GM23338 (cell line): ENCODE data around the gene SLC35G2. TPM values are rescaled to one million over a fixed set of nuclear protein-coding genes. Genes with fewer than 3 reads are reported as not detected.

ENCODE experiments used
- ATAC-seq: fragments of 200-7000 bp; cut with Tn5 transposase; 3 replicates; pipeline ENCODE4 v1.9.1; 2020
- DNase-seq: peaks from one replicate; pipeline ENCODE4 v3.0.0-alpha.2; 2015; ENCODE audit warnings: low spot score
- H2AFZ ChIP-seq: fragments of 200-600 bp; sonication (generic); 2 replicates; pipeline ENCODE4 v1.8.0; 2016; ENCODE audit warnings: antibody characterized with exemption, mild to moderate bottlenecking, moderate library complexity
- H3F3A ChIP-seq: fragments of 200-600 bp; sonication (generic); replicated peaks from 2 replicates; pipeline ENCODE4 v1.8.0; 2017; ENCODE audit warnings: antibody characterized with exemption, mixed run types, low read depth
- H3K27ac ChIP-seq: fragments of 200-600 bp; sonication (generic); 2 replicates; pipeline ENCODE4 v1.6.1; 2016; ENCODE audit warnings: low read depth
- H3K27me3 ChIP-seq: fragments of 200-600 bp; sonication (generic); 2 replicates; pipeline ENCODE4 v1.8.0; 2016; ENCODE audit warnings: mild to moderate bottlenecking, mixed run types, moderate library complexity; ENCODE audit not compliant: insufficient read depth
- H3K36me3 ChIP-seq: fragments of 200-600 bp; sonication (generic); 2 replicates; pipeline ENCODE4 v1.8.0; 2016; ENCODE audit warnings: mild to moderate bottlenecking; ENCODE audit not compliant: insufficient read depth
- H3K4me1 ChIP-seq: fragments of 200-600 bp; sonication (generic); 2 replicates; pipeline ENCODE4 v1.8.0; 2016; ENCODE audit warnings: mild to moderate bottlenecking, moderate library complexity; ENCODE audit not compliant: insufficient read depth
- H3K4me2 ChIP-seq: fragments of 200-600 bp; sonication (generic); 2 replicates; pipeline ENCODE4 v1.7.1; 2017; ENCODE audit warnings: mixed run types
- H3K4me3 ChIP-seq: fragments of 200-600 bp; sonication (generic); 2 replicates; pipeline ENCODE4 v1.6.1; 2016; ENCODE audit warnings: mixed run types
- H3K79me2 ChIP-seq: fragments of 200-600 bp; sonication (generic); replicated peaks from 2 replicates; pipeline ENCODE4 v1.8.0; 2017; ENCODE audit warnings: mild to moderate bottlenecking; ENCODE audit not compliant: insufficient read depth
- H3K9me2 ChIP-seq: fragments of 200-600 bp; sonication (generic); 2 replicates; pipeline ENCODE4 v1.8.0; 2017; ENCODE audit not compliant: insufficient read depth
- H4K20me1 ChIP-seq: fragments of 200-600 bp; sonication (generic); replicated peaks from 2 replicates; pipeline ENCODE4 v1.8.0; 2017; ENCODE audit warnings: mild to moderate bottlenecking; ENCODE audit not compliant: insufficient read depth
- H3K27ac Mint-ChIP-seq: 2 replicates; pipeline ENCODE4 v1.8.0; 2020; ENCODE audit warnings: inconsistent platforms, mild to moderate bottlenecking, moderate library complexity, mixed read lengths
- H3K27me3 Mint-ChIP-seq: 3 replicates; pipeline ENCODE4 v1.8.0; 2022; ENCODE audit warnings: low read depth, mild to moderate bottlenecking, moderate library complexity, mixed read lengths, inconsistent platforms; ENCODE audit not compliant: insufficient read depth, poor library complexity
- H3K36me3 Mint-ChIP-seq: 3 replicates; pipeline ENCODE4 v1.8.0; 2021; ENCODE audit warnings: low read depth, mild to moderate bottlenecking, inconsistent platforms, moderate library complexity, mixed read lengths
- H3K4me1 Mint-ChIP-seq: 3 replicates; pipeline ENCODE4 v1.8.0; 2020; ENCODE audit warnings: mild to moderate bottlenecking, inconsistent platforms, mixed read lengths
- H3K4me3 Mint-ChIP-seq: 3 replicates; pipeline ENCODE4 v1.8.0; 2021; ENCODE audit warnings: moderate library complexity, mild to moderate bottlenecking, inconsistent platforms, mixed read lengths
- H3K9me3 Mint-ChIP-seq: 3 replicates; pipeline ENCODE4 v1.8.0; 2020; ENCODE audit warnings: moderate library complexity, mild to moderate bottlenecking, inconsistent platforms, mixed read lengths
- CREB1 ChIP-seq: fragments of 250-450 bp; sonication (Bioruptor Pico); IDR thresholded peaks from 2 replicates; pipeline ENCODE4 v1.5.0; 2020; ENCODE audit warnings: low read depth, mild to moderate bottlenecking, moderate library complexity
- EZH2 ChIP-seq: fragments of 200-600 bp; sonication (generic); IDR thresholded peaks from one replicate; pipeline ENCODE4 v1.8.0; 2017; ENCODE audit warnings: antibody characterized with exemption, mild to moderate bottlenecking, low read depth; ENCODE audit not compliant: unreplicated experiment
- JUNB ChIP-seq: IDR thresholded peaks from one replicate; pipeline ENCODE4 v1.6.1; 2016; ENCODE audit warnings: antibody characterized with exemption; ENCODE audit not compliant: unreplicated experiment
- POLR2AphosphoS5 ChIP-seq: IDR thresholded peaks from 2 replicates; pipeline ENCODE4 v1.6.1; 2016; ENCODE audit warnings: antibody characterized with exemption, low read depth
- polyA plus RNA-seq: library from polyadenylated mRNA; unstranded; fragments of >200 nt; fragmentation: Nextera tagmentation; extraction: Ambion mirVana; gene quantifications from 2 replicates; pipeline ENCODE4 v1.2.1, GENCODE V29; 2016
- total RNA-seq: library from RNA; depleted of rRNA; stranded (reverse); fragments of >200 nt; shearing (Covaris generic); gene quantifications from 2 replicates; pipeline ENCODE4 v1.2.3, GENCODE V29; 2014
- TF ChIP-seq, protein P1 (sequence below): IDR thresholded peaks from one replicate; pipeline ENCODE4 v1.6.1; 2018; ENCODE audit warnings: antibody characterized with exemption; ENCODE audit not compliant: unreplicated experiment

SLC35G2 gene
- total and polyA plus RNA-seq, 2 experiments from 2014 or later: 6.8 to 8.8 TPM

DNA sequence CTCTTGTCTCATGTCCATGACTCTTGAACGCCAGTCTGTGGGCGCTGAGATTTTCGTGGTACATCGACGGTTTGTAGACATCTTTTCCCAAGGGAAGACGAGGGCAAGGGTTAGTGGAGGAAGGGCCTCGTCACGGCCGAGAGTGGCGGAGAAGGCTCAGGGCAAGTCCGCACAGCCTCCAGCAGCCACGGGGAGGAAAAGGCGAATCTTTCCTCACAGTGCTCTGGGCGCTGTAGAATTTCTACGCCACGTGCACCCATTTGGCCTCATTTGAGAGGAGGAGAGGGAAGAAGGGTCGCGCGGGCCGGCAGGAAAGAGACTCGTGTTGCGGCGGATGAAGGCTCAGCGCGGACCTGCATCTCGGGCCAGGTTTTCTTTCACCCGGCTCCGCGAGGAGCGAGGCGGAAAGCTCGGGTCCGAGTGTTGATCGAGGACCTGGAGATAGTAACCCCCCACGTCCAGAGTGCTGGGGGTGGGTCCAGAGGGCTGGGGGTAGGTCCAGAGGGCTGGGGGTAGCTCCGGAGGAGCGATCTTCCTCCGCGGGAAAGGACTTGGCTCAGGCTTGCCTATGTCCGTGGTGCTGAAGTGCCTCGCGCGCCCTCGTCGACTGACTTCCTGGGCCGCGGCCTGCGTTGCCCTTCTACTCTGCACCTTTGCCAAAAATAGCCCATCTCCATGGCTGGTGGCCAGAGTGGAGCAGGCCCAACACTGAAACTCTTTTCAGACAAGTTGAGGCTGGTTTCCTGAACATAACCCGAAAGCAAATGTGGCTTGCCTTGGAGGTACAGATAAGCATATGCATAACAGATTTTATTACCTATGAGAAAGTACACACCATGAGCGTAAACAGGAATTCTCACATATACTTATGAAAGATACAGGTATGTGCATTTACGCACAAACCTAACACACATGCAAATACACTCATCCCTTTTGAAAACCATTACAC, 1.1 kb downstream of the SLC35G2 start:
- H3K4me3 Mint-ChIP-seq: peak overlapping the region; percentile 89

GRCh38 chr3:136831461-136831860, 12.5 kb downstream of the SLC35G2 start:
- H3K36me3 ChIP-seq: no peaks in the 10 kb centered on the region
- peaks cover 21% of the 10 kb centered on the region for H3K36me3 Mint-ChIP-seq
- H2AFZ ChIP-seq: no peak overlapping the region
- H3F3A ChIP-seq: no peaks in the 10 kb centered on the region
- no peak overlapping the region for H3K4me3 Mint-ChIP-seq
- no peak overlapping the region for H3K27ac ChIP-seq
- TF ChIP-seq, protein P1, sequence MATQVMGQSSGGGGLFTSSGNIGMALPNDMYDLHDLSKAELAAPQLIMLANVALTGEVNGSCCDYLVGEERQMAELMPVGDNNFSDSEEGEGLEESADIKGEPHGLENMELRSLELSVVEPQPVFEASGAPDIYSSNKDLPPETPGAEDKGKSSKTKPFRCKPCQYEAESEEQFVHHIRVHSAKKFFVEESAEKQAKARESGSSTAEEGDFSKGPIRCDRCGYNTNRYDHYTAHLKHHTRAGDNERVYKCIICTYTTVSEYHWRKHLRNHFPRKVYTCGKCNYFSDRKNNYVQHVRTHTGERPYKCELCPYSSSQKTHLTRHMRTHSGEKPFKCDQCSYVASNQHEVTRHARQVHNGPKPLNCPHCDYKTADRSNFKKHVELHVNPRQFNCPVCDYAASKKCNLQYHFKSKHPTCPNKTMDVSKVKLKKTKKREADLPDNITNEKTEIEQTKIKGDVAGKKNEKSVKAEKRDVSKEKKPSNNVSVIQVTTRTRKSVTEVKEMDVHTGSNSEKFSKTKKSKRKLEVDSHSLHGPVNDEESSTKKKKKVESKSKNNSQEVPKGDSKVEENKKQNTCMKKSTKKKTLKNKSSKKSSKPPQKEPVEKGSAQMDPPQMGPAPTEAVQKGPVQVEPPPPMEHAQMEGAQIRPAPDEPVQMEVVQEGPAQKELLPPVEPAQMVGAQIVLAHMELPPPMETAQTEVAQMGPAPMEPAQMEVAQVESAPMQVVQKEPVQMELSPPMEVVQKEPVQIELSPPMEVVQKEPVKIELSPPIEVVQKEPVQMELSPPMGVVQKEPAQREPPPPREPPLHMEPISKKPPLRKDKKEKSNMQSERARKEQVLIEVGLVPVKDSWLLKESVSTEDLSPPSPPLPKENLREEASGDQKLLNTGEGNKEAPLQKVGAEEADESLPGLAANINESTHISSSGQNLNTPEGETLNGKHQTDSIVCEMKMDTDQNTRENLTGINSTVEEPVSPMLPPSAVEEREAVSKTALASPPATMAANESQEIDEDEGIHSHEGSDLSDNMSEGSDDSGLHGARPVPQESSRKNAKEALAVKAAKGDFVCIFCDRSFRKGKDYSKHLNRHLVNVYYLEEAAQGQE: no peak
- no peak for TF ChIP-seq EZH2
- no peak for TF ChIP-seq JUNB
- no peak for TF ChIP-seq POLR2AphosphoS5
- no peak for TF ChIP-seq CREB1
- no peaks in the 10 kb centered on the region for H3K27me3 ChIP-seq
- H3K27me3 Mint-ChIP-seq: peaks cover 3% of the 10 kb centered on the region
- peaks cover 62% of the 10 kb centered on the region for H3K79me2 ChIP-seq
- H4K20me1 ChIP-seq: peaks cover 10% of the 10 kb centered on the region; the same call in 1 of the 2 replicates
- no peaks in the 10 kb centered on the region for H3K9me2 ChIP-seq
- no peak overlapping the region for H3K4me2 ChIP-seq
- H3K9me3 Mint-ChIP-seq: peaks cover 17% of the 10 kb centered on the region; the same call in 2 of the 3 replicates
- no peak overlapping the region for H3K4me3 ChIP-seq
- H3K27ac Mint-ChIP-seq: no peak overlapping the region
- no peak for ATAC-seq
- no peaks in the 10 kb centered on the region for H3K4me1 ChIP-seq
- DNase-seq: no peak
- peaks cover 11% of the 10 kb centered on the region; the same call in 2 of the 3 replicates for H3K4me1 Mint-ChIP-seq

More for the DNA sequence above, 1.1 kb downstream of the SLC35G2 start:
- peak; percentile 88 for DNase-seq
- Histone ChIP-seq H3F3A (0 out of 2 replicates have a peak, but pooled peaks cover 4% of the 10 kb centered on the region), H3K9me2 (no peaks in the 10 kb centered on the region), H4K20me1 (peaks cover 16% of the 10 kb centered on the region; the same call in 1 of the 2 replicates), H3K36me3 (no peaks in the 10 kb centered on the region), H3K4me1 (peaks cover 7% of the 10 kb centered on the region), H3K27me3 (peaks cover 26% of the 10 kb centered on the region), H3K79me2 (peaks cover 40% of the 10 kb centered on the region), H3K4me3 (peak overlapping the region; percentile 90), H3K27ac (no peak overlapping the region), H2AFZ (peak overlapping the region; percentile 99), H3K4me2 (peak overlapping the region; percentile 86)
- H3K4me1 Mint-ChIP-seq: peaks cover 18% of the 10 kb centered on the region
- TF ChIP-seq POLR2AphosphoS5 (no peak), CREB1 (no peak)
- TF ChIP-seq, protein P1: peak; percentile 78
- no peak overlapping the region; the same call in 1 of the 2 replicates for H3K27ac Mint-ChIP-seq
- ATAC-seq: peak; percentile 68
- H3K27me3 Mint-ChIP-seq: peaks cover 30% of the 10 kb centered on the region
- H3K9me3 Mint-ChIP-seq: peaks cover 19% of the 10 kb centered on the region
- peaks cover 23% of the 10 kb centered on the region for H3K36me3 Mint-ChIP-seq
